Measurements from ENCODE around the gene RBM28. TPM values are rescaled to one million over a fixed set of nuclear protein-coding genes. Genes with fewer than 3 reads are reported as not detected.

The RBM28 gene
- polyA plus RNA-seq, 1 donor (not counting 4 experiments of a cell fraction or from before 2014, with no cell fraction given): 36.4 TPM

- FAIRE-seq (no peak), DNase-seq (ENCODE audit: low read depth, low spot score) (no peak)
- no peak overlapping the region for H3K4me3 ChIP-seq (ENCODE audit: control insufficient read depth in 2 of 3, extremely low read depth in 1 of 3, insufficient read depth in 2 of 3, low read depth in 1 of 3, low read length in 3 of 3)
- TF ChIP-seq, protein P1, sequence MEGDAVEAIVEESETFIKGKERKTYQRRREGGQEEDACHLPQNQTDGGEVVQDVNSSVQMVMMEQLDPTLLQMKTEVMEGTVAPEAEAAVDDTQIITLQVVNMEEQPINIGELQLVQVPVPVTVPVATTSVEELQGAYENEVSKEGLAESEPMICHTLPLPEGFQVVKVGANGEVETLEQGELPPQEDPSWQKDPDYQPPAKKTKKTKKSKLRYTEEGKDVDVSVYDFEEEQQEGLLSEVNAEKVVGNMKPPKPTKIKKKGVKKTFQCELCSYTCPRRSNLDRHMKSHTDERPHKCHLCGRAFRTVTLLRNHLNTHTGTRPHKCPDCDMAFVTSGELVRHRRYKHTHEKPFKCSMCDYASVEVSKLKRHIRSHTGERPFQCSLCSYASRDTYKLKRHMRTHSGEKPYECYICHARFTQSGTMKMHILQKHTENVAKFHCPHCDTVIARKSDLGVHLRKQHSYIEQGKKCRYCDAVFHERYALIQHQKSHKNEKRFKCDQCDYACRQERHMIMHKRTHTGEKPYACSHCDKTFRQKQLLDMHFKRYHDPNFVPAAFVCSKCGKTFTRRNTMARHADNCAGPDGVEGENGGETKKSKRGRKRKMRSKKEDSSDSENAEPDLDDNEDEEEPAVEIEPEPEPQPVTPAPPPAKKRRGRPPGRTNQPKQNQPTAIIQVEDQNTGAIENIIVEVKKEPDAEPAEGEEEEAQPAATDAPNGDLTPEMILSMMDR (optimal IDR thresholded peaks at IDR 0.05 in 1 of 3, IDR thresholded peaks at IDR 0.05 in 1 of 3, conservative IDR thresholded peaks at IDR 0.05 in 1 of 3; ENCODE audit: extremely low read depth in 1 of 3, insufficient read depth in 2 of 3, low read length in 3 of 3): peak; percentile 85 to 94 (median 86)
- TF ChIP-seq EZH2 (IDR thresholded peaks at IDR 0.05; ENCODE audit: low read length): no peak
- H3K27me3 ChIP-seq (ENCODE audit: control insufficient read depth, extremely low read depth, insufficient read depth, low read length): peaks cover 16% of the 10 kb centered on the region
- no peaks in the 10 kb centered on the region for H3K4me1 ChIP-seq (ENCODE audit: control insufficient read depth, extremely low read depth, insufficient read depth, low read length)
- no peaks in the 10 kb centered on the region for H4K20me1 ChIP-seq (ENCODE audit: control insufficient read depth, extremely low read depth, insufficient read depth, low read length)
- no peak overlapping the region for H3K27ac ChIP-seq (ENCODE audit: control insufficient read depth, insufficient read depth, low read length)
- H3K79me2 ChIP-seq (ENCODE audit: control insufficient read depth, insufficient read depth, low read length): no peaks in the 10 kb centered on the region
- H2AFZ ChIP-seq (ENCODE audit: control insufficient read depth, low read length): no peak overlapping the region
- H3K4me2 ChIP-seq (ENCODE audit: control insufficient read depth, extremely low read depth, insufficient read depth, low read depth, low read length): no peak overlapping the region
- H3K36me3 ChIP-seq (ENCODE audit: control insufficient read depth in 2 of 2, extremely low read depth in 1 of 2, insufficient read depth in 2 of 2, low read length in 2 of 2): no peaks in the 10 kb centered on the region
- H3K9me3 ChIP-seq (ENCODE audit: control insufficient read depth, low read depth, low read length): no peaks in the 10 kb centered on the region
- H3K9ac ChIP-seq (ENCODE audit: control insufficient read depth, extremely low read depth, insufficient read depth, low read length): no peak overlapping the region
- no peaks in the 10 kb centered on the region for H3K9me1 ChIP-seq (ENCODE audit: control insufficient read depth, extremely low read depth, insufficient read depth, low read length)
- dilution Hi-C loops (cut with MboI; ENCODE audit: extremely low pct_ligation_motif_present, low sequenced_read_pairs): no loop called here
These were observed 43.8 kb upstream of the RBM28 start for GRCh38 chr7:128387216-128388144.

DNA sequence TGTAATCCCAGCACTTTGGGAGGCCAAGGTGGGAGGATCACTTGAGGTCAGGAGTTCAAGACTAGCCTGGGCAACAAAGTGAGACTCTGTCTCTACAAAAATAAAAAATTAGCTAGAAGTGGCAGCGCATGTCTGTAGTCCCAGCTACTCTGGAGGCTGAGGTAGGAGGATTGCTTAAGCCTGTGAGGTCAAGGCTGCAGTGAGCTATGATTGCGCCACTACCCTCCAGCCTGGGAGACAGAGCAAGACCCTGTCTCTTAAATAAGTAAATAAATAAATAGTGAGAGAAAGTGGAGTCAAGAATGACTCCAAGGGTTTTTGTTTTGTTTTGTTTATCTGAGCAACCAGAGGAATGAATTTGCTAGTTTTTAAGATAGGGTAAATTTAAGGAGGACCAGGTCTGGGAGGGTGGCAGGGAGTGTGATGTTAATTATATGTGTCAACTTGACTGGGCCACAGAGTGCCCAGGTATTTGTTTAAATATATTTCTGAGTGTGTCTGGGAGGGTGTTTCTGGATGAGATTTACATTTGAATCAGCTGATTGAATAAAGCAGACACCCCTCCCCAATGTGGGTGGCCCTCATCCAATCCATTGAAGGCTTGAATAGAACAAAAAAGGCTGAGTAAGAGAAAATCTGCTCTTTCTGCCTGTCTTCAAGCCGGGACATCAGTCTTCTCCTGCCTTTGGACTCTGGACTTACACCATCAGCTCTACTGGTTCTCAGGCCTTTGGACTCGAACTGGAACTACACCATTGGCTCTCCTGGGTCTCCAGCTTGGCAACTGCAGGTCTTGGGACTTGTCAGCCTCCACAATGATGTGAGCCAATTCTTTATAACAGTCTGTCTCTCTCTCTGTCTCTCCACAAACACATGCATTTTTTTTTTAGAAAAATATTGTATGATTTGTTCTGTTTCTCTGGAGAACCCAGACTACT is 42.5 kb upstream of the RBM28 start:
- no peak overlapping the region for H3K4me2 ChIP-seq (ENCODE audit: control insufficient read depth, extremely low read depth, insufficient read depth, low read depth, low read length)
- no peak overlapping the region for H3K9ac ChIP-seq (ENCODE audit: control insufficient read depth, extremely low read depth, insufficient read depth, low read length)
- no peak overlapping the region for H3K4me3 ChIP-seq (ENCODE audit: control insufficient read depth in 2 of 3, extremely low read depth in 1 of 3, insufficient read depth in 2 of 3, low read depth in 1 of 3, low read length in 3 of 3)
- H4K20me1 ChIP-seq (ENCODE audit: control insufficient read depth, extremely low read depth, insufficient read depth, low read length): no peaks in the 10 kb centered on the region
- DNase-seq (ENCODE audit: low read depth, low spot score): no peak
- peaks cover 6% of the 10 kb centered on the region for H3K4me1 ChIP-seq (ENCODE audit: control insufficient read depth, extremely low read depth, insufficient read depth, low read length)
- dilution Hi-C loops (cut with MboI; ENCODE audit: extremely low pct_ligation_motif_present, low sequenced_read_pairs): no loop called here
- no peaks in the 10 kb centered on the region for H3K9me1 ChIP-seq (ENCODE audit: control insufficient read depth, extremely low read depth, insufficient read depth, low read length)
- H2AFZ ChIP-seq (ENCODE audit: control insufficient read depth, low read length): no peak overlapping the region
- peaks cover 16% of the 10 kb centered on the region for H3K27me3 ChIP-seq (ENCODE audit: control insufficient read depth, extremely low read depth, insufficient read depth, low read length)
- TF ChIP-seq EZH2 (IDR thresholded peaks at IDR 0.05; ENCODE audit: low read length): no peak
- TF ChIP-seq, protein P1 (optimal IDR thresholded peaks at IDR 0.05 in 1 of 3, IDR thresholded peaks at IDR 0.05 in 1 of 3, conservative IDR thresholded peaks at IDR 0.05 in 1 of 3; ENCODE audit: extremely low read depth in 1 of 3, insufficient read depth in 2 of 3, low read length in 3 of 3): no peak
- H3K36me3 ChIP-seq (ENCODE audit: control insufficient read depth in 2 of 2, extremely low read depth in 1 of 2, insufficient read depth in 2 of 2, low read length in 2 of 2): no peaks in the 10 kb centered on the region
- H3K27ac ChIP-seq (ENCODE audit: control insufficient read depth, insufficient read depth, low read length): no peak overlapping the region
- H3K79me2 ChIP-seq (ENCODE audit: control insufficient read depth, insufficient read depth, low read length): no peaks in the 10 kb centered on the region
- H3K9me3 ChIP-seq (ENCODE audit: control insufficient read depth, low read depth, low read length): no peaks in the 10 kb centered on the region
- FAIRE-seq: no peak

All from keratinocyte (primary cell).